ENCODE data around the gene RPL7A. TPM values are rescaled to one million over a fixed set of nuclear protein-coding genes. Genes with fewer than 3 reads are reported as not detected.

RPL7A gene
- total RNA-seq, 2 donors from 2014 or later = 889 to 895 TPM

DNA sequence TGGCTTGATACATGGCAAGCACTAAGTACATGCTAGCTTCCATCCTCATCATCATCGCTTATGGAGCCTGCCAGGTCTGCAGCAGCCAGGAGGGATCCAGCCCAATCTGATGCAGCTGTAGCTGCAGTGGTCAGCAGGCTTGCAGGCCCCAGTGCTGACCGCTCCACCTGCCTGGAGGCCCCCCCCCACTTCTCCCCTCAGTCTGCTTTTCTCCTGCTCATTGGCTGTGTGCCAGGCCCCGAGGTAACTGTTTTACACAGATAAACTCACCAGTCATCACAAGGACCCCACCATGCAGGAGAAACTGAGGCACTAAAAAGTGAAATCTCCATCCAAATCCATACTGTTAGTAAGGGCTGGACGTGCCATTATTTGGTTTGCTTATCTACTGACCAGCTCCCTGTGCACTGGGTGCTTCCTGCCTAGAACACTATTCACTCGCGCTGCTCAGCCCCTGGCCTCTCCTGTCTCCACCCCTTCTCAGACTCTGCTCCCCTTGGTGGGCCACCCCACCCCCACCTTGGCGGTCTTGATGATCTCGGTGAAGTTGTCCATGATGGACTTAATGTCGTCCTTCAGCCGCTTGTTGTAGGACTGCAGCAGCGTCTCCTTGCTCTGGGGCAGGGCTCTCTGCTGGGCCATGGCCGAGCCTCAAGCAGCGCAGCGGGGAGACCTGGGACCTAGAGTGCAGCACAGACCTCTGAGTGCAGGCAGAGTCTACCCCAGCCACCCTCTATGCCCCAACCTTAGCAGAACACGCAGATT, 1.8 kb upstream of the RPL7A start:
- Histone ChIP-seq H3K27ac (peak overlapping the region in 1 of 2 donors; percentile 77), H3K4me3 (peak overlapping the region; percentile 87), H3K27me3 (replicated peaks; ENCODE audit: insufficient read depth) (no peaks in the 10 kb centered on the region), H3K4me1 (ENCODE audit: control insufficient read depth in 1 of 2, low read depth in 2 of 2) (peaks cover 15 to 32% of the 10 kb centered on the region in 2 donors), H3K36me3 (peaks cover 66% of the 10 kb centered on the region), H3K9me3 (no peaks in the 10 kb centered on the region)
- ATAC-seq (ENCODE audit: insufficient number of reproducible peaks, low FRiP score, low read depth) = no peak
- no peak for DNase-seq (ENCODE audit: low spot score)
- TF ChIP-seq, protein P1, sequence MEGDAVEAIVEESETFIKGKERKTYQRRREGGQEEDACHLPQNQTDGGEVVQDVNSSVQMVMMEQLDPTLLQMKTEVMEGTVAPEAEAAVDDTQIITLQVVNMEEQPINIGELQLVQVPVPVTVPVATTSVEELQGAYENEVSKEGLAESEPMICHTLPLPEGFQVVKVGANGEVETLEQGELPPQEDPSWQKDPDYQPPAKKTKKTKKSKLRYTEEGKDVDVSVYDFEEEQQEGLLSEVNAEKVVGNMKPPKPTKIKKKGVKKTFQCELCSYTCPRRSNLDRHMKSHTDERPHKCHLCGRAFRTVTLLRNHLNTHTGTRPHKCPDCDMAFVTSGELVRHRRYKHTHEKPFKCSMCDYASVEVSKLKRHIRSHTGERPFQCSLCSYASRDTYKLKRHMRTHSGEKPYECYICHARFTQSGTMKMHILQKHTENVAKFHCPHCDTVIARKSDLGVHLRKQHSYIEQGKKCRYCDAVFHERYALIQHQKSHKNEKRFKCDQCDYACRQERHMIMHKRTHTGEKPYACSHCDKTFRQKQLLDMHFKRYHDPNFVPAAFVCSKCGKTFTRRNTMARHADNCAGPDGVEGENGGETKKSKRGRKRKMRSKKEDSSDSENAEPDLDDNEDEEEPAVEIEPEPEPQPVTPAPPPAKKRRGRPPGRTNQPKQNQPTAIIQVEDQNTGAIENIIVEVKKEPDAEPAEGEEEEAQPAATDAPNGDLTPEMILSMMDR (IDR thresholded peaks at IDR 0.05) = no peak

DNA sequence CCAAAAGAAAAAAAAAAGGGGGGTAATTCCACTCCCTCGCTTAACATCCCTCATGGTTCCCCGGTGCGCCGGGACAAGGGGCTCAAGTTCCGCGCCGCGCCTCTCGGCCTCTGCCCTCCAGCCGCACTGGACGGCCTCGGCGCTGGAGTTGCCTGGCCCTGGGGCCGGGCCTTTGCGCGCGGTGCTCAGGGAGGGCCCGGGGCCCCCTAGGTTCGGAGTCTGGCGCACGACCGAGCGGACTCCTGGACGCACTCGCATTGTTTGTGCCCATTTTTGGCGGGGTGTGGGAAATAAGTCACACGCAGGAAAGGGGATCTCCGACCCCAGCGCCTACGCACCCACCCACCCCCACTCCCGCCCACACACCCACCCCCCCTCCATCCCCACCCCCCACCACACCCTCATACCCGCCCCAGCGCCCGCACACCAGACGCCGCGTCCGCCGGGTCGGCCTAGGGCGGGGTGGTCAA, 468 bp upstream of the RPL7A start:
- Histone ChIP-seq H3K27me3 (replicated peaks; ENCODE audit: insufficient read depth) (no peaks in the 10 kb centered on the region), H3K9me3 (no peaks in the 10 kb centered on the region), H3K36me3 (peaks cover 66% of the 10 kb centered on the region), H3K4me1 (ENCODE audit: control insufficient read depth in 1 of 2, low read depth in 2 of 2) (peaks cover 15 to 32% of the 10 kb centered on the region in 2 donors), H3K4me3 (peak overlapping the region; percentile 87), H3K27ac (peak overlapping the region; percentile 88 to 96)
- ATAC-seq (ENCODE audit: insufficient number of reproducible peaks, low FRiP score, low read depth) (no peak), DNase-seq (ENCODE audit: low spot score) (no peak)
- TF ChIP-seq, protein P1 (IDR thresholded peaks at IDR 0.05) = no peak

DNA sequence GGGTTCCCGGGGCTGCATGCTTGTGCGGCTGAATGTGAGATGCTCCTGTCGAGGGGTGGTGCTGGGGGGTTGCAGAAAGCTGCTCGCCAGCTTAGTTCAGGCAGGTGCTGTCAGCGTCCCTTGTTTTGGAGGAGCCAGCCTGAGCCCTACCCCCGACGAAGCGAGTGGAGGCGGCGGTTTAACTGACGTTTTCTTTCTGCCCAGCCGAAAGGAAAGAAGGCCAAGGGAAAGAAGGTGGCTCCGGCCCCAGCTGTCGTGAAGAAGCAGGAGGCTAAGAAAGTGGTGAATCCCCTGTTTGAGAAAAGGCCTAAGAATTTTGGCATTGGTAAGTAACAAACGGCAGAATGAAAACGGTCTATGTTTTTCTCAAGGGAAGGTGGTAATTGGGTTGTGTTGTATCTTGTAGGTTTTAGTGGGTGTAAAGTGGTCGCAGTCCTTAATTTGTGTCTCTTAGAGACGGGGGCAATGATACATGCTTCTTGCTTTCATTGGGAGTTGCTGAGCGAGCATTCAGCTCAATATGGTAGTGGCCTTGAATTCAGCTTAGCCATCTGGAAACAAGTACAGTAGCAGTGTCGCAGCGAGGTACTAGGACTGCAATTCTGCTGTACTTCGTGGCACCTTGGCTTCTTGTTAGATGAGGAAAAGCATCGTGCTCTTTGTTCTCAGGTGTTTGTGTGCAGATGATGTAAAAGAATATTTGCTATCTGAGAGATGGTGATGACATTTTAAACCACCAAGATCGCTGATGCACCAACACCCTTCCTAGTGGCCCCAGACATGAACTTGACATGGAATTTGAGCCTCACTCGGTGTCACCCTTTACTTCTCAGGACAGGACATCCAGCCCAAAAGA, 928 bp downstream of the RPL7A start:
- Histone ChIP-seq H3K9me3 (no peaks in the 10 kb centered on the region), H3K36me3 (peaks cover 52% of the 10 kb centered on the region), H3K27ac (peak overlapping the region; percentile 88 to 96), H3K4me1 (ENCODE audit: control insufficient read depth in 1 of 2, low read depth in 2 of 2) (peaks cover 15 to 32% of the 10 kb centered on the region in 2 donors), H3K4me3 (peak overlapping the region; percentile 87), H3K27me3 (replicated peaks; ENCODE audit: insufficient read depth) (no peaks in the 10 kb centered on the region)
- ATAC-seq (ENCODE audit: insufficient number of reproducible peaks, low FRiP score, low read depth) = no peak
- DNase-seq (ENCODE audit: low spot score) = no peak
- TF ChIP-seq, protein P1 (IDR thresholded peaks at IDR 0.05) = no peak

DNA sequence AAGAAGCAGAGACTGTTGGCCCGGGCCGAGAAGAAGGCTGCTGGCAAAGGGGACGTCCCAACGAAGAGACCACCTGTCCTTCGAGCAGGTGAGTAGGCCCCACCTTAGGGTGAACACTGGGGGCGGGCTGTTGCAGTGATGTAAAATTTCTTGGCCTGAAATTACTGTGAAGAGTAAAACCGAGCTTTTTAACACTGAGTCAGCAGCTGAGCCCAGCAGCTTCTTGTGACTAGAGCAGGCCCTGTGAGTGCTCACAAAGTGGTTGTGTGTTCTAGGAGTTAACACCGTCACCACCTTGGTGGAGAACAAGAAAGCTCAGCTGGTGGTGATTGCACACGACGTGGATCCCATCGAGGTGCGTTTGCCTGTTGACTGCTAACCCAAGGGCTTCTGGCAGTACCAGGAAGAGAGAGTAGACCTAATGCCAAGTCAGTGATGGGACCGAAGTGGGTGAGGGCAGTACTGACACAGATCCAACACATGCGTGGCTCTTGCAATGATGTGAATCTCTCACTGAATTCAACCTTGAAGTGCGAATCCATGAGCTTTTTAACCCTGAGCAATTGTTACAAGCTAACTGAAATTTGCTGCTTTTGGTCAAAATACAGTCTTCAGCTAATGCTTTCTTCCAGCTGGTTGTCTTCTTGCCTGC, 2.1 kb downstream of the RPL7A start:
- H3K36me3 ChIP-seq = peaks cover 43% of the 10 kb centered on the region
- TF ChIP-seq, protein P1 (IDR thresholded peaks at IDR 0.05) = no peak
- no peak overlapping the region for H3K4me3 ChIP-seq

More for the DNA sequence above, 2.1 kb downstream of the RPL7A start:
- no peak for DNase-seq (ENCODE audit: low spot score)
- Histone ChIP-seq H3K27me3 (replicated peaks; ENCODE audit: insufficient read depth) (no peaks in the 10 kb centered on the region), H3K27ac (no peak overlapping the region), H3K9me3 (no peaks in the 10 kb centered on the region), H3K4me1 (ENCODE audit: control insufficient read depth in 1 of 2, low read depth in 2 of 2) (peaks cover 18 to 39% of the 10 kb centered on the region in 2 donors)
- no peak for ATAC-seq (ENCODE audit: insufficient number of reproducible peaks, low FRiP score, low read depth)

Data from thoracic aorta (tissue), 2 donors.